OCI-LY7 (cell line): ENCODE results near the gene C10orf53. TPM values are rescaled to one million over a fixed set of nuclear protein-coding genes. Genes with fewer than 3 reads are reported as not detected.

Experiments used
- BruUV-seq: library from RNA; stranded (reverse); fragments of 400-500 nt; replicated peaks from 2 replicates; lab custom pipeline; 2021; lab: Mats Ljungman, UMichigan
- CTCF ChIA-PET: fragments of 300-600 bp; sonication (Branson Sonifier 250); formaldehyde crosslinking; loops from one replicate; lab custom pipeline; 2022; ENCODE audit warnings: antibody characterized with exemption; ENCODE audit not compliant: unreplicated experiment; lab: Charles Lee
- POLR2A ChIA-PET: fragments of 300-600 bp; sonication (Branson Sonifier 250); formaldehyde crosslinking; loops from one replicate; lab custom pipeline; 2022; ENCODE audit warnings: antibody characterized with exemption; lab: Charles Lee
- DNase-seq: peaks from one replicate; pipeline ENCODE4 v3.0.0-alpha.2; 2015; ENCODE audit warnings: low spot score
- H2AFZ ChIP-seq: fragments of 200-600 bp; sonication (generic), shearing (Covaris generic); 2 replicates; pipeline ENCODE4 v1.6.1; 2014; ENCODE audit warnings: mild to moderate bottlenecking, antibody characterized with exemption, low read length, moderate library complexity
- H3K27ac ChIP-seq: fragments of 200-600 bp; sonication (generic); 2 replicates; pipeline ENCODE4 v1.5.1; 2014; ENCODE audit warnings: mixed run types, low read depth, mild to moderate bottlenecking, moderate library complexity, low read length, inconsistent platforms; ENCODE audit not compliant: poor library complexity, severe bottlenecking
- H3K36me3 ChIP-seq: fragments of 200-600 bp; sonication (generic); 2 replicates; pipeline ENCODE4 v1.6.1; 2014; ENCODE audit warnings: mild to moderate bottlenecking, antibody characterized with exemption, low read length, moderate library complexity, mixed read lengths; ENCODE audit not compliant: insufficient read depth
- H3K4me1 ChIP-seq: fragments of 200-600 bp; sonication (generic); 2 replicates; pipeline ENCODE4 v1.5.1; 2014; ENCODE audit warnings: mild to moderate bottlenecking, low read length; ENCODE audit not compliant: insufficient read depth, poor library complexity, severe bottlenecking
- H3K4me2 ChIP-seq: fragments of 200-600 bp; sonication (generic); 2 replicates; pipeline ENCODE4 v1.6.1; 2014; ENCODE audit warnings: mild to moderate bottlenecking, low read length
- H3K4me3 ChIP-seq: fragments of 200-600 bp; sonication (generic); 2 replicates; pipeline ENCODE4 v1.5.1; 2014; ENCODE audit warnings: mild to moderate bottlenecking, low read depth, low read length; ENCODE audit not compliant: poor library complexity, severe bottlenecking
- H3K79me2 ChIP-seq: fragments of 200-600 bp; sonication (generic); 2 replicates; pipeline ENCODE4 v1.6.1; 2016; ENCODE audit warnings: low read depth, mild to moderate bottlenecking, low read length, moderate library complexity, mixed read lengths; ENCODE audit not compliant: insufficient read depth
- H3K9me2 ChIP-seq: fragments of 200-600 bp; sonication (generic); 2 replicates; pipeline ENCODE4 v1.6.1; 2016; ENCODE audit warnings: mild to moderate bottlenecking, low read length, mixed read lengths; ENCODE audit not compliant: insufficient read depth
- H3K9me3 ChIP-seq: fragments of 200-600 bp; sonication (generic); 2 replicates; pipeline ENCODE4 v1.6.1; 2014; ENCODE audit warnings: mild to moderate bottlenecking, mixed run types, low read length, mixed read lengths
- H4K20me1 ChIP-seq: fragments of 200-600 bp; sonication (generic); 2 replicates; pipeline ENCODE4 v1.6.1; 2014; ENCODE audit warnings: mild to moderate bottlenecking, antibody characterized with exemption, low read length, moderate library complexity, mixed read lengths; ENCODE audit not compliant: insufficient read depth
- EZH2phosphoT487 ChIP-seq: fragments of 200-600 bp; sonication (generic); IDR thresholded peaks from 2 replicates; pipeline ENCODE4 v1.6.1; 2018; ENCODE audit warnings: low read depth, borderline replicate concordance, mild to moderate bottlenecking, mixed run types, antibody characterized with exemption, low read length, moderate library complexity, mixed read lengths
- intact Hi-C: fragments of 100-400 bp; cut with micrococcal nuclease; formaldehyde crosslinking; loops from one replicate; pipeline ENCODE4 v1.10.0; 2022; ENCODE audit not compliant: unreplicated experiment
- total RNA-seq, 2 experiments: library from RNA; depleted of rRNA in 1 of 2; stranded (reverse); fragments of >200 nt in 1 of 2; shearing (Covaris generic) in 1 of 2; gene quantifications; 2 replicates each; pipeline ENCODE4 v1.2.3, GENCODE V29; 2014 to 2022
- TF ChIP-seq, protein P1 (sequence below): fragments of 200-600 bp; sonication (generic); conservative IDR thresholded peaks from 2 replicates; pipeline ENCODE4 v1.5.1; 2014; ENCODE audit warnings: mild to moderate bottlenecking, antibody characterized with exemption, low read length, moderate library complexity, mixed read lengths

The C10orf53 gene
- total RNA-seq, 2 experiments from 2014 or later, result not detected

DNA sequence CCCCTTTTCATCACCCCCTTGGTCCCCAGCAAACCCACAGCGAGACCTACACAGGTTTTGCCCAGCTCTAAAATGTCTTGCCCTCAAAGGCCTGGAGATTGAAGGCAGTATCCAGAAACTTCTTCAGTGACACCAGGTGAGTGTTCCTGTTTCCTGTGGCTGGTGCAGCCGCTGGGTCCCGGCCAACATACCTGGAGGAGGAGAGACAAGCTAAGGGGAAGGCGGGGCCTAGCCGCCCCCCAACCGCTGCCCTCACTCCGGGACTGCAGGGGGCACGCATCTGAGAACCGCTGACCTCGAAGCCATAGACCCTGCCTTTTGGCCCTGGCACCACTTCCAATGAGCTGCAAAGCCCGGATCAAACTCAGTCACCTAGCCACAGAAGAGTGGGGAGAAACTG is 55.7 kb downstream of the C10orf53 start:
- BruUV-seq, result no TSS peak
- no peaks in the 10 kb centered on the region for H4K20me1 ChIP-seq
- H3K27ac ChIP-seq, result no peak overlapping the region
- no peaks in the 10 kb centered on the region for H3K36me3 ChIP-seq
- POLR2A ChIA-PET, result no interaction called here
- H3K9me3 ChIP-seq, result no peaks in the 10 kb centered on the region
- H3K4me1 ChIP-seq, result no peaks in the 10 kb centered on the region
- CTCF ChIA-PET, result no interaction called here
- intact Hi-C loops, result no loop called here
- H3K4me3 ChIP-seq, result no peak overlapping the region
- TF ChIP-seq, protein P1, sequence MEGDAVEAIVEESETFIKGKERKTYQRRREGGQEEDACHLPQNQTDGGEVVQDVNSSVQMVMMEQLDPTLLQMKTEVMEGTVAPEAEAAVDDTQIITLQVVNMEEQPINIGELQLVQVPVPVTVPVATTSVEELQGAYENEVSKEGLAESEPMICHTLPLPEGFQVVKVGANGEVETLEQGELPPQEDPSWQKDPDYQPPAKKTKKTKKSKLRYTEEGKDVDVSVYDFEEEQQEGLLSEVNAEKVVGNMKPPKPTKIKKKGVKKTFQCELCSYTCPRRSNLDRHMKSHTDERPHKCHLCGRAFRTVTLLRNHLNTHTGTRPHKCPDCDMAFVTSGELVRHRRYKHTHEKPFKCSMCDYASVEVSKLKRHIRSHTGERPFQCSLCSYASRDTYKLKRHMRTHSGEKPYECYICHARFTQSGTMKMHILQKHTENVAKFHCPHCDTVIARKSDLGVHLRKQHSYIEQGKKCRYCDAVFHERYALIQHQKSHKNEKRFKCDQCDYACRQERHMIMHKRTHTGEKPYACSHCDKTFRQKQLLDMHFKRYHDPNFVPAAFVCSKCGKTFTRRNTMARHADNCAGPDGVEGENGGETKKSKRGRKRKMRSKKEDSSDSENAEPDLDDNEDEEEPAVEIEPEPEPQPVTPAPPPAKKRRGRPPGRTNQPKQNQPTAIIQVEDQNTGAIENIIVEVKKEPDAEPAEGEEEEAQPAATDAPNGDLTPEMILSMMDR, result no peak
- no peak for TF ChIP-seq EZH2phosphoT487
- no peak overlapping the region for H2AFZ ChIP-seq
- H3K79me2 ChIP-seq, result no peaks in the 10 kb centered on the region
- H3K9me2 ChIP-seq, result no peaks in the 10 kb centered on the region
- no peak overlapping the region for H3K4me2 ChIP-seq
- no peak for DNase-seq

DNA sequence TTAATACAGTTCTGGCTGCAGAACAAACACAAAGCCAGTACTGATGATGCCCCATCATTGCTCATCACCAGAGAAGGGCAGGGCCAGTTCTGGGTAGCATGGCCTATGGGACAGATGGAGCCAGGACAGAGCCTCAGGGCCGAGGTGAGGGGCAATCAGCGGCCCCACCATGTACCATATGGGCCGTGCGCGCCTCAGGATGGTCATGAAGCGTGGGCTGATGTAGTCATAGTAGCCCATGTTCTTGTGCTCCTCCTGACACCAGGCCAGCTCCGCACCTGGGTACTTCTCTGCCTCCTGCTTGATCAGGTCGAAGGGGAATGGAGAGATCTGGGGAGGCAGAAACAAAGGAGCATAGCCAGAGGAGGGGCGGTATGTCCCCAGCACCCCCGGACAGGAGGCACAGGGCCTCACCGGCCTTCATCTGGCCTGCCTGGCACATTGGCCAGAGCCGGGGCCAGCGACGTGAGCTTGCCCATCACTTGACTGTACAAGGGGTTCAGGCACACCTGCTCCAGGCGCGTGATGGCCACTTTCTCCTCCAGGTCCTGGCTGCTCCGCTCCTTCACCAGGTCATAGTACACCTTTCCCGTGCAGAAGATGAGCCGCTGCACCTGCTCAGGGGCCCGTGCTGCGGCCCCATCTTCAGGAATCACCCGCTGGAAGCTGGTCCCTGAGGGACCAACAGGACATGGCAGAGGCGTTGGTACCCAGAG is 56.6 kb downstream of the C10orf53 start:
- no peak for TF ChIP-seq EZH2phosphoT487
- no TSS peak for BruUV-seq
- Histone ChIP-seq H3K36me3 (no peaks in the 10 kb centered on the region), H3K4me3 (no peak overlapping the region), H3K27ac (no peak overlapping the region), H3K9me3 (no peaks in the 10 kb centered on the region), H3K79me2 (no peaks in the 10 kb centered on the region), H3K4me1 (no peaks in the 10 kb centered on the region), H3K9me2 (no peaks in the 10 kb centered on the region), H2AFZ (no peak overlapping the region), H4K20me1 (no peaks in the 10 kb centered on the region), H3K4me2 (no peak overlapping the region)
- POLR2A ChIA-PET, result no interaction called here
- CTCF ChIA-PET, result no interaction called here
- no peak for DNase-seq
- intact Hi-C loops, result no loop called here

DNA sequence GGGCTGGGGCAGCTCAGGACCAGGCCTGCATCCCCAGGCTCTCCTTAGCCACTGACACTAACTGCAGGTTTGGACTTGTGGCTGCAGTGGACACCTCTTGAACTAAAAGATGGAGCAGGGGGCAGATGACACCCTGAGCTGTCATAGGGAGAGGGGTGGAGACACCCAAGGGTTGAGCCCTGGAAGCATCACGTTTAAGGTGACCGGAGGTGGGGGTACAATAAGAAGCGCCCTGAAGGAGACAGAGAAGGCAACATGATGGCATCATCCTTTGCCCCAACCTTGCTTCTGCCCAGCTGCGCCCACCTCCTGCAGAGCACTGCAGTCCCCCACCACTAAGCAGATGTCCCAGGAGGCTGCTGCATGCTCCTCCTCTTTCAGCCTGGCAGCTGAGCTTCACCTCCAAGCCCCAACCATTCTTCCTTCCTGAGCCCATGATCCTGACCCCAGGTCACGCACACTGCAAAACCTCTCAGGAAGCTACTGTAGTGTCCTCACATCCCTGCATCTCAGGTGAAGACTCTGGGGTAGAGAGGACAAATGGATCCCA is 57.2 kb downstream of the C10orf53 start:
- H3K9me3 ChIP-seq, result no peaks in the 10 kb centered on the region
- H3K4me2 ChIP-seq, result no peak overlapping the region
- ChIA-PET CTCF (no interaction called here), POLR2A (no interaction called here)
- no peak for DNase-seq
- H3K79me2 ChIP-seq, result no peaks in the 10 kb centered on the region
- TF ChIP-seq, protein P1, result no peak
- TF ChIP-seq EZH2phosphoT487, result no peak
- no peak overlapping the region for H3K27ac ChIP-seq
- H3K4me3 ChIP-seq, result no peak overlapping the region
- no peaks in the 10 kb centered on the region for H3K36me3 ChIP-seq
- no peaks in the 10 kb centered on the region for H4K20me1 ChIP-seq
- no TSS peak for BruUV-seq
- no peaks in the 10 kb centered on the region for H3K4me1 ChIP-seq
- H3K9me2 ChIP-seq, result no peaks in the 10 kb centered on the region
- no peak overlapping the region for H2AFZ ChIP-seq
- intact Hi-C loops, result no loop called here
